KOPT-K1 (cell line): ENCODE results near the gene ARRDC1.

Experiments used
- H3K27ac ChIP-seq: fragments of 200-600 bp; sonication (generic); 2 replicates; pipeline ENCODE4 v1.5.1; 2016; ENCODE audit warnings: antibody characterized with exemption, mild to moderate bottlenecking, low read depth, low read length; ENCODE audit not compliant: poor library complexity, severe bottlenecking
- H3K36me3 ChIP-seq: fragments of 200-600 bp; sonication (generic); 2 replicates; pipeline ENCODE4 v1.5.1; 2017; ENCODE audit warnings: antibody characterized with exemption, mild to moderate bottlenecking, low read length, moderate library complexity; ENCODE audit not compliant: insufficient read depth
- H3K9me3 ChIP-seq: fragments of 200-600 bp; sonication (generic); 2 replicates; pipeline ENCODE4 v1.5.1; 2017; ENCODE audit warnings: antibody characterized with exemption, low read length, mild to moderate bottlenecking; ENCODE audit not compliant: insufficient read depth, poor library complexity, severe bottlenecking

The ARRDC1 gene

GRCh38 chr9:137632230-137633161, 27.0 kb downstream of the ARRDC1 start:
- H3K36me3 ChIP-seq = no peaks in the 10 kb centered on the region
- no peaks in the 10 kb centered on the region for H3K9me3 ChIP-seq
- no peak overlapping the region for H3K27ac ChIP-seq

DNA sequence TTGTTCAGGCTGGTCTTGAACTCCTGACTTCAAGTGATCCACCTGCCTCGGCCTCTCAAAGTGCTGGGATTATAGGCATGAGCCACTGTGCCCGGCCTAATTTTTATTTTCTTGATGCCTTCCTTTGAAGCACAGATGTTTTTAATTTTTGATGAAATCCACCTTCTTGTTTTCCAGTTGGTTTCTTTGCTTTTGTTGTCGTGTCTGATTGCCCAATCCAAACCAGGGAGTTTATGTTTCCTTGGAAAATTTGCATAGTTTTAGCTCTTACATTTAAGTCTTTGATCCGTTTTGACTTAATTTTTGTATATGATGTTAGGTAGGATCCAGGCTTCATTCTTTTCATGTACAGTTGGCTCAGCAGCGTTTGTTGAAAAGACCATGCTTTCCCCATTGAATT, 28.5 kb downstream of the ARRDC1 start:
- Histone ChIP-seq H3K9me3 (no peaks in the 10 kb centered on the region), H3K36me3 (no peaks in the 10 kb centered on the region), H3K27ac (no peak overlapping the region)

- H3K36me3 ChIP-seq = peaks cover 26% of the 10 kb centered on the region; the same call in 1 of the 2 replicates
- no peaks in the 10 kb centered on the region for H3K9me3 ChIP-seq
- H3K27ac ChIP-seq = peak overlapping the region; percentile 33
Measured at GRCh38 chr9:137638680-137639079, 33.2 kb downstream of the ARRDC1 start.

- H3K36me3 ChIP-seq = peaks cover 31% of the 10 kb centered on the region; the same call in 1 of the 2 replicates
- no peaks in the 10 kb centered on the region for H3K9me3 ChIP-seq
- peak overlapping the region; percentile 33 for H3K27ac ChIP-seq
Measured at GRCh38 chr9:137639303-137640051, 34.0 kb downstream of the ARRDC1 start.

DNA sequence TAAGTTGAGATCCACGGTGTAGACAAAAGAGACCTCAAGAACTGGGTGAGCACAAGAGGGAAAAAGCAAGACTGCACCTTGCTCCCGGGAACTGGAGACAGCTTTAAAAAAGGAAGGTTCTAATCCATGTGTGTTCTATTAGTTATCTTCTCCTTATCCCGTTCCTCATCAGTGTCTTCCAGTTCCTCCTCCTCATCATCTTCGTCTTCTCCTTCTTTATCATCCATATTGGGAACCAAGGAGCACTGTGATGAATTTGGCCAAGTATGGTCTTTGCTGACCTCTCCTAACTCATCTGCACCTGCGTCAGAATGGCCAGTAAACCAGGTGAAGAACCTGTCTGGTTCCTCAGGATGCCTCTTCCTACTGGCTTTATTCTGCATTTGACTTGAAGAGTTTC, 35.4 kb downstream of the ARRDC1 start:
- Histone ChIP-seq H3K27ac (no peak overlapping the region), H3K9me3 (no peaks in the 10 kb centered on the region), H3K36me3 (peaks cover 32% of the 10 kb centered on the region; the same call in 1 of the 2 replicates)

GRCh38 chr9:137642118-137642601, 36.7 kb downstream of the ARRDC1 start:
- H3K36me3 ChIP-seq = peaks cover 45% of the 10 kb centered on the region; the same call in 1 of the 2 replicates
- H3K9me3 ChIP-seq = no peaks in the 10 kb centered on the region
- H3K27ac ChIP-seq = no peak overlapping the region

GRCh38 chr9:137642892-137643291, 37.4 kb downstream of the ARRDC1 start:
- no peaks in the 10 kb centered on the region for H3K9me3 ChIP-seq
- peaks cover 46% of the 10 kb centered on the region; the same call in 1 of the 2 replicates for H3K36me3 ChIP-seq
- no peak overlapping the region for H3K27ac ChIP-seq

DNA sequence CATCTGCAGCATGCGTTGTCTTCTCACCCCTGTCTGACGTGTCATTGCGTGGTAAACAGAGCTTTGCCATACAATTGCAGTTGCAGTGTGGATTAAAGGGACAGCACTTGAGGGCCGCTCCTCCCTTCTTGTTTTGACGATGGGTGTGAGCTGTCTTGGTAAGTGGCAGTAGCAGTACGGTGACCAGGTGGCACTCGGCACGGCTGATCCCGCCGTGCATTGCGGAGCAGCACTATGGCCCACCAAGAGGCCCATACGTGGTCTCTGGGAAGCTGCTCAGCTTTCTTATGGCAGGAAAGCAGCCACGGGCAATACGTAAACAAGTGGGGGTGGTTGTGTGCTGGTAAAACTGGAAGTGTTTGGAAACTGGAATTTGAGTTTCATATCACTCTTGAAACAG, 38.4 kb downstream of the ARRDC1 start:
- Histone ChIP-seq H3K27ac (no peak overlapping the region), H3K9me3 (no peaks in the 10 kb centered on the region), H3K36me3 (peaks cover 52% of the 10 kb centered on the region; the same call in 1 of the 2 replicates)

GRCh38 chr9:137645211-137645610, 39.7 kb downstream of the ARRDC1 start:
- H3K27ac ChIP-seq = no peak overlapping the region
- peaks cover 58% of the 10 kb centered on the region; the same call in 1 of the 2 replicates for H3K36me3 ChIP-seq
- H3K9me3 ChIP-seq = no peaks in the 10 kb centered on the region

- H3K9me3 ChIP-seq = no peaks in the 10 kb centered on the region
Measured at GRCh38 chr9:137646341-137646740, 40.9 kb downstream of the ARRDC1 start.

DNA sequence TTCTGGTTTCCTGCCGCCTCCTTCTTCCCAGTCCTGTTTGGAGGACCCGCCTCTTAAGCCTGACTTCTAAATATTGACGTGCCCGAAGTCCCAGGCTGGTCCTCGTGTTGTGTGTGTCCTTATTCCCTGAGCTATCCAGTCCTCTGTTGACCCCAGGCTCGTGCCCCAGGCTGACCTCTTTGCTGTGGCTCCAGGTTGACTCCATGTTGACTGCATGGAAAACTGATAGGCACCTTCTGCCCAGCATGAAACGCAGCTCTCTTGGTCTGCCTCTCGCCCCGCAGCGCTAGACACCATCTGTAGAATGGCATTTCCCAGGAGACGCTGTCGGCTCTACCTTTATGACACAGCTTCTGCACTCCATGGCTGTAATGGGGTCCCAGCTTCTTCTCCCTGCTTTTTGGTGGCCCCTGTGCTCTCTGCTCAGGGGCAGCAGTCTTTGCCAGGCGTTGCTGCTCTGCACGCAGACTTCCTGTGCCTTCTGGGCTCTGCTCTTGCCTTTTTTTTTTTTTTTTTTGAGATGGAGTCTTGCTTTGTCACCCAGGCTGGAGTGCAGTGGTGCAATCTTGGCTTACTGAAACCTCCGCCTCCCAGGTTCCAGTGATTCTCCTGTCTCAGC, 41.7 kb downstream of the ARRDC1 start:
- peaks cover 59% of the 10 kb centered on the region for H3K36me3 ChIP-seq
- H3K9me3 ChIP-seq = no peaks in the 10 kb centered on the region
- no peak overlapping the region for H3K27ac ChIP-seq

More at GRCh38 chr9:137646341-137646740, 40.9 kb downstream of the ARRDC1 start:
- H3K36me3 ChIP-seq = peaks cover 59% of the 10 kb centered on the region
- no peak overlapping the region for H3K27ac ChIP-seq

- no peak overlapping the region for H3K27ac ChIP-seq
- peaks cover 54% of the 10 kb centered on the region for H3K36me3 ChIP-seq
- no peaks in the 10 kb centered on the region for H3K9me3 ChIP-seq
Measured at GRCh38 chr9:137648396-137648795, 42.9 kb downstream of the ARRDC1 start.

GRCh38 chr9:137649553-137649952, 44.1 kb downstream of the ARRDC1 start:
- no peaks in the 10 kb centered on the region for H3K9me3 ChIP-seq
- H3K27ac ChIP-seq = no peak overlapping the region
- H3K36me3 ChIP-seq = peaks cover 48% of the 10 kb centered on the region

DNA sequence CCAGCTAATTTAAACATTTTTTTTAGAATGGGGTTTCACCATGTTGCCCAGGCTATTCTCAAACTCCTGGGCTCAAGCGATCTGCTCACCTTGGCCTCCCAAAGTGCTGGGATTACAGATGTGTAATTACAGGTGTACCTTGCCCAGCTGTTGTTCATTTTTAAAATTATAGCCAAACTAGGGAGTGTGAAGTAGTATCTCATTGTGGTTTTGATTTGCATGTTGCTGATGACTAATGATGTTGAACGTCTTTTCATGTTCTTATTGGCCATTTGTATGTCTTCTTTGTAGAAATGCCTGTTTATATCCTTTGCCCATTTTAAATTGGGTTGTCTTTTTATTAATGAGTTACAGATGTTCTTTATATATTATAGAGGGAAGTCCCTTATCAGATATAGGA, 44.8 kb downstream of the ARRDC1 start:
- no peak overlapping the region for H3K27ac ChIP-seq

DNA sequence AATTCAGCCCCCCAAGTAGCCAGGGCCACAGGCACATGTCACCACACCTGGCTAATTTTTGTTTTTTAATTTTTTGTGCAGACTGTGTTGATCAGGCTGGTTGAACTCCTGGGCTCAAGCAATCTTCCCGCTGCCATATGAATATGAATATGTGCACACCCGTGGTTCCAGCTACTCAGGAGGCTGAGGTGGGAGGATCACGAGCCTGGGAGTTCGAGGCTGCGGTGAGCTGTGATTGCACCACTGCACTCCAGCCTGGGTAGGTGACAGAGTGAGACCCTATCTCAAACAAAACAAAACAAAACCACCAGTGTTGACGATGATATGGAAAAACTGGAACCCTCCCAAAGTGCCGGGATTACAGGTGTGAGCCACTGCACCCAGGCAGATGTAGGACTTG, 45.3 kb downstream of the ARRDC1 start:
- Histone ChIP-seq H3K36me3 (peaks cover 58% of the 10 kb centered on the region), H3K9me3 (no peaks in the 10 kb centered on the region), H3K27ac (no peak overlapping the region)

More for the DNA sequence above, 44.8 kb downstream of the ARRDC1 start:
- Histone ChIP-seq H3K9me3 (no peaks in the 10 kb centered on the region), H3K36me3 (peaks cover 55% of the 10 kb centered on the region)
